IMR-90 (cell line): ENCODE measurements around the gene ZFP92. TPM values are rescaled to one million over a fixed set of nuclear protein-coding genes. Genes with fewer than 3 reads are reported as not detected.

ENCODE experiments used
- ATAC-seq: fragments of 200-7000 bp; cut with Tn5 transposase; 2 replicates; pipeline ENCODE4 v1.9.1; 2020; ENCODE audit warnings: low read depth, mild to moderate bottlenecking, moderate library complexity
- BruUV-seq: library from RNA; stranded (reverse); fragments of 400-500 nt; replicated peaks from 2 replicates; lab custom pipeline; 2021; lab: Mats Ljungman, UMichigan
- CTCF ChIA-PET: fragments of 300-600 bp; formaldehyde crosslinking; extraction: SDS; loops from one replicate; lab custom pipeline; 2021; ENCODE audit warnings: antibody characterized with exemption; lab: Yijun Ruan, JAX
- POLR2A ChIA-PET: fragments of 300-600 bp; sonication (Branson Sonifier 250); formaldehyde crosslinking; loops from one replicate; lab custom pipeline; 2022; ENCODE audit warnings: antibody characterized with exemption; ENCODE audit not compliant: unreplicated experiment; lab: Charles Lee
- DNase-seq: peaks from one replicate; pipeline ENCODE4 v3.0.0; 2013
- H2AFZ ChIP-seq: replicated peaks from 2 replicates; pipeline ENCODE3; 2013; ENCODE audit warnings: low read length, mild to moderate bottlenecking; ENCODE audit not compliant: poor library complexity
- H2AK5ac ChIP-seq: 2 replicates; pipeline ENCODE4 v1.6.1; 2013; ENCODE audit warnings: low read depth, low read length, inconsistent platforms
- H2AK9ac ChIP-seq: replicated peaks from 2 replicates; pipeline ENCODE3; 2013; ENCODE audit warnings: mild to moderate bottlenecking, low read depth, low read length, moderate library complexity; ENCODE audit not compliant: poor library complexity
- H2BK120ac ChIP-seq: 2 replicates; pipeline ENCODE4 v1.6.1; 2013; ENCODE audit warnings: low read depth, low read length, inconsistent platforms
- H2BK15ac ChIP-seq: 3 replicates; pipeline ENCODE4 v1.6.1; 2013; ENCODE audit warnings: low read depth, low read length, inconsistent platforms
- H2BK20ac ChIP-seq: 2 replicates; pipeline ENCODE4 v1.6.1; 2013; ENCODE audit warnings: low read depth, mild to moderate bottlenecking, inconsistent platforms, low read length, moderate library complexity
- H2BK5ac ChIP-seq: 2 replicates; pipeline ENCODE4 v1.6.1; 2013; ENCODE audit warnings: mild to moderate bottlenecking, low read depth, low read length, inconsistent platforms; ENCODE audit not compliant: poor library complexity, severe bottlenecking
- H3K14ac ChIP-seq: replicated peaks from 2 replicates; pipeline ENCODE4 v1.6.1; 2013; ENCODE audit warnings: low read depth, low read length, inconsistent platforms
- H3K18ac ChIP-seq: 2 replicates; pipeline ENCODE4 v1.6.1; 2013; ENCODE audit warnings: low read depth, low read length, control low read depth
- H3K23ac ChIP-seq: 2 replicates; pipeline ENCODE4 v1.6.1; 2013; ENCODE audit warnings: low read depth, low read length, inconsistent platforms
- H3K27ac ChIP-seq: 2 replicates; pipeline ENCODE4 v1.5.1; 2013; ENCODE audit warnings: mild to moderate bottlenecking, control low read depth, low read length; ENCODE audit not compliant: insufficient read depth
- H3K27me3 ChIP-seq: 2 replicates; pipeline ENCODE4 v1.6.1; 2013; ENCODE audit warnings: low read length; ENCODE audit not compliant: control insufficient read depth, insufficient read depth
- H3K36me3 ChIP-seq: 2 replicates; pipeline ENCODE4 v1.6.1; 2013; ENCODE audit warnings: low read length, mixed read lengths; ENCODE audit not compliant: control insufficient read depth, insufficient read depth
- H3K4ac ChIP-seq: 2 replicates; pipeline ENCODE4 v1.6.1; 2013; ENCODE audit warnings: low read depth, low read length, inconsistent platforms
- H3K4me1 ChIP-seq: 2 replicates; pipeline ENCODE4 v1.6.1; 2013; ENCODE audit warnings: low read length, mixed read lengths; ENCODE audit not compliant: control insufficient read depth, insufficient read depth
- H3K4me2 ChIP-seq: 2 replicates; pipeline ENCODE4 v1.6.1; 2013; ENCODE audit warnings: low read depth, mild to moderate bottlenecking, control low read depth, low read length, moderate library complexity
- H3K4me3 ChIP-seq: 2 replicates; pipeline ENCODE4 v1.5.1; 2013; ENCODE audit warnings: low read depth, mild to moderate bottlenecking, control low read depth, low read length, moderate library complexity; ENCODE audit not compliant: insufficient read depth
- H3K56ac ChIP-seq: 2 replicates; pipeline ENCODE4 v1.6.1; 2013; ENCODE audit warnings: low read length, inconsistent platforms; ENCODE audit not compliant: insufficient read depth; ENCODE audit errors: extremely low read depth
- H3K79me1 ChIP-seq, 2 experiments: 2 replicates each; pipeline ENCODE4 v1.6.1; 2013; ENCODE audit warnings: low read length in 2 of 2, inconsistent platforms in 1 of 2, low read depth in 1 of 2
- H3K9ac ChIP-seq: 2 replicates; pipeline ENCODE4 v1.6.1; 2013; ENCODE audit warnings: low read depth, low read length, control low read depth
- H3K9me1 ChIP-seq: 2 replicates; pipeline ENCODE4 v1.6.1; 2013; ENCODE audit warnings: low read length, inconsistent platforms; ENCODE audit not compliant: insufficient read depth
- H3K9me3 ChIP-seq: 2 replicates; pipeline ENCODE4 v1.6.1; 2013; ENCODE audit warnings: low read length; ENCODE audit not compliant: control insufficient read depth, insufficient read depth
- H4K20me1 ChIP-seq: 2 replicates; pipeline ENCODE4 v1.6.1; 2013; ENCODE audit warnings: low read length, inconsistent platforms; ENCODE audit not compliant: insufficient read depth
- H4K5ac ChIP-seq: 2 replicates; pipeline ENCODE4 v1.6.1; 2013; ENCODE audit warnings: mild to moderate bottlenecking, low read depth, low read length, control low read depth
- H4K8ac ChIP-seq, 2 experiments: 2 replicates each; pipeline ENCODE4 v1.6.1; 2013; ENCODE audit warnings: low read depth in 2 of 2, low read length in 2 of 2, control low read depth in 1 of 2, inconsistent platforms in 1 of 2
- H4K91ac ChIP-seq: 2 replicates; pipeline ENCODE4 v1.6.1; 2013; ENCODE audit warnings: low read depth, low read length, inconsistent platforms; ENCODE audit not compliant: insufficient read depth
- BHLHE40 ChIP-seq: fragments of 150-350 bp; IDR thresholded peaks from 2 replicates; pipeline ENCODE4 v1.6.1; 2016; ENCODE audit warnings: mild to moderate bottlenecking, low read depth, low read length
- CEBPB ChIP-seq: IDR thresholded peaks from 2 replicates; pipeline ENCODE4 v1.6.1; 2012; ENCODE audit warnings: low read depth, low read length, improper control_type of control experiment
- CHD1 ChIP-seq: IDR thresholded peaks from 2 replicates; pipeline ENCODE4 v1.6.1; 2012; ENCODE audit warnings: low read depth, low read length, improper control_type of control experiment
- CTCF ChIP-seq: conservative IDR thresholded peaks from 2 replicates; pipeline ENCODE4 v1.5.1; 2012; ENCODE audit warnings: mild to moderate bottlenecking, low read depth, low read length, improper control_type of control experiment
- ELK1 ChIP-seq: fragments of 150-350 bp; IDR thresholded peaks from 2 replicates; pipeline ENCODE4 v1.6.1; 2016; ENCODE audit warnings: low read depth, mild to moderate bottlenecking, low read length, moderate library complexity, borderline replicate concordance
- FOS ChIP-seq: fragments of 150-350 bp; IDR thresholded peaks from 2 replicates; pipeline ENCODE4 v1.6.1; 2016; ENCODE audit warnings: low read depth, low read length
- MAFK ChIP-seq: IDR thresholded peaks from 2 replicates; pipeline ENCODE4 v1.6.1; 2012; ENCODE audit warnings: low read depth, low read length, improper control_type of control experiment
- MAZ ChIP-seq: IDR thresholded peaks from 2 replicates; pipeline ENCODE4 v1.6.1; 2012; ENCODE audit warnings: low read depth, mild to moderate bottlenecking, low read length, improper control_type of control experiment, moderate library complexity, borderline replicate concordance
- MXI1 ChIP-seq: IDR thresholded peaks from 2 replicates; pipeline ENCODE4 v1.6.1; 2012; ENCODE audit warnings: low read depth, mild to moderate bottlenecking, low read length, moderate library complexity, borderline replicate concordance
- NFE2L2 ChIP-seq: fragments of 150-350 bp; IDR thresholded peaks from 2 replicates; pipeline ENCODE4 v1.6.1; 2016; ENCODE audit warnings: low read depth, mild to moderate bottlenecking, low read length
- POLR2A ChIP-seq: IDR thresholded peaks from 2 replicates; pipeline ENCODE4 v1.6.1; 2012; ENCODE audit warnings: mild to moderate bottlenecking, low read depth, low read length
- RAD21 ChIP-seq: IDR thresholded peaks from 2 replicates; pipeline ENCODE4 v1.6.1; 2012; ENCODE audit warnings: low read length, improper control_type of control experiment
- RCOR1 ChIP-seq: IDR thresholded peaks from 2 replicates; pipeline ENCODE4 v1.6.1; 2012; ENCODE audit warnings: mild to moderate bottlenecking, low read length, improper control_type of control experiment; ENCODE audit not compliant: insufficient replicate concordance
- RFX5 ChIP-seq: IDR thresholded peaks from 2 replicates; pipeline ENCODE4 v1.8.0; 2012; ENCODE audit warnings: low read depth, mild to moderate bottlenecking, low read length, moderate library complexity
- SMC3 ChIP-seq: fragments of 150-350 bp; IDR thresholded peaks from 2 replicates; pipeline ENCODE4 v1.6.1; 2016; ENCODE audit warnings: low read depth, mild to moderate bottlenecking, antibody characterized with exemption, low read length, moderate library complexity
- USF2 ChIP-seq: fragments of 150-350 bp; IDR thresholded peaks from 2 replicates; pipeline ENCODE4 v1.6.1; 2017; ENCODE audit warnings: mild to moderate bottlenecking, antibody characterized with exemption, low read length, low read depth
- WGBS, 2 experiments: methylation state at CpG; one replicate each; pipeline versions ENCODE4 v1.1.5 to v1.1.7; 2013; ENCODE audit warnings: missing lambda C conversion rate in 2 of 2; ENCODE audit not compliant: insufficient read length in 1 of 2; ENCODE audit errors: extremely low coverage in 2 of 2; 5-methylcytosine and 5-hydroxymethylcytosine counted together
- dilution Hi-C: fragments of 300-500 bp; cut with HindIII; formaldehyde crosslinking; loops from one replicate; pipeline ENCODE4 v1.14.3; 2018; ENCODE audit warnings: low sequenced_read_pairs; ENCODE audit not compliant: unreplicated experiment
- in situ Hi-C: fragments of 300-500 bp; cut with MboI; formaldehyde crosslinking; loops from 3 replicates; pipeline ENCODE4 v1.14.3; 2019; ENCODE audit warnings: low sequenced_read_pairs, inconsistent platforms, mixed read lengths
- intact Hi-C: fragments of 100-400 bp; cut with micrococcal nuclease; formaldehyde crosslinking; loops from 2 replicates; pipeline ENCODE4 v1.10.0; 2022
- polyA plus RNA-seq, 3 experiments: library from polyadenylated mRNA; depleted of rRNA; stranded (reverse); fragments of >200 nt; gene quantifications; 2 replicates each; pipeline ENCODE4 v1.2.3, GENCODE V29; 2012; ENCODE audit warnings: low replicate concordance in 1 of 3
- total RNA-seq: library from RNA; depleted of rRNA; stranded (reverse); fragments of >200 nt; gene quantifications from 2 replicates; pipeline ENCODE4 v1.2.3, GENCODE V29; 2012

Gene ZFP92
- total and polyA plus RNA-seq, 2 of the 4 experiments (the other 2 are of a cell fraction), result under 0.01 to 0.03 TPM

- Histone ChIP-seq H3K4me2 (no peak overlapping the region), H3K14ac (no peak overlapping the region), H4K20me1 (no peaks in the 10 kb centered on the region), H2BK20ac (no peak overlapping the region), H3K23ac (no peak overlapping the region), H2BK120ac (no peak overlapping the region), H4K8ac (no peak overlapping the region), H2AFZ (no peak overlapping the region), H3K79me1 (no peaks in the 10 kb centered on the region), H2BK15ac (no peak overlapping the region), H3K56ac (no peak overlapping the region), H3K9me1 (no peaks in the 10 kb centered on the region), H3K36me3 (no peaks in the 10 kb centered on the region), H2AK9ac (no peak overlapping the region), H4K5ac (no peak overlapping the region), H2BK5ac (no peak overlapping the region), H2AK5ac (no peak overlapping the region), H3K27ac (no peak overlapping the region), H3K9me3 (peaks cover 10% of the 10 kb centered on the region), H3K4me1 (no peaks in the 10 kb centered on the region), H3K18ac (no peak overlapping the region), H4K91ac (no peak overlapping the region), H3K27me3 (peaks cover 2% of the 10 kb centered on the region; the same call in 1 of the 2 replicates), H3K4me3 (no peak overlapping the region), H3K4ac (no peak overlapping the region), H3K9ac (no peak overlapping the region)
- CTCF ChIA-PET, result no interaction called here
- in situ Hi-C loops (no loop called here), dilution Hi-C loops (no loop called here), intact Hi-C loops (no loop called here)
- POLR2A ChIA-PET, result no interaction called here
- ATAC-seq (no peak), DNase-seq (no peak)
- BruUV-seq, result no TSS peak
- 40% methylated on average over 1 of the region's 3 CpGs; no CpG with 5 or more reads in 1 of the 2 experiments for WGBS, 2 experiments
- TF ChIP-seq CTCF (no peak), BHLHE40 (no peak), USF2 (no peak), MAFK (no peak), MXI1 (no peak), RFX5 (no peak), CEBPB (no peak), RCOR1 (no peak), CHD1 (no peak), POLR2A (no peak), SMC3 (no peak), ELK1 (no peak), NFE2L2 (no peak), RAD21 (no peak), FOS (no peak), MAZ (no peak)
Observed at GRCh38 chrX:153426204-153426603, 14.9 kb downstream of the ZFP92 start.
